Fibroblast of mammary gland (primary cell): Measurements from ENCODE around the gene UBQLN1.

Experiments
- DNase-seq: peaks from one replicate; pipeline ENCODE4 v3.0.0-alpha.2; 2010; ENCODE audit warnings: low read depth
- H3K4me3 ChIP-seq: 2 replicates; pipeline ENCODE4 v1.5.1; 2011; ENCODE audit warnings: low read depth, mild to moderate bottlenecking, low read length, moderate library complexity; ENCODE audit not compliant: control insufficient read depth
- TF ChIP-seq, protein P1 (sequence below): conservative IDR thresholded peaks from 2 replicates; pipeline ENCODE4 v1.5.1; 2011; ENCODE audit warnings: low read depth, low read length, inconsistent platforms; ENCODE audit not compliant: control insufficient read depth, insufficient read depth

The UBQLN1 gene

DNA sequence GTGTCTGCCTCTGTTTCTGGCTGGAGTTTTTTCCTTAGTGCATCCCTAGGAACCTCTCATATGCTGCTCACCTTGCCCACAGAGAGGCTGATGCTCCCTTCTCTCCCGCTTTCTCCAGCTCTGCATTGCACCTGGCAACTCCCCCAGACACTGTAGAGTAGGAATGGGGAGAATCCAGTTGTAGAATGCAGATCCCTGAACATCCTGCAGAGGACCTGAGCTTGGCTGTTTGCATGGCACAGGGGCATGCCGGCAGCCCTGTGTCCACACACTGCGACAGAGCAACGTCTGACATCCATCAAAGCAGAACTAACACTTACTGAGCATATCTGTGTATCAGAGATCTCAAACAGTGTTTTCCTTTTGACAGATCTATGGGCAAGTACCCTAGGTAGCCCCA lies 65.0 kb downstream of the UBQLN1 start:
- no peak overlapping the region for H3K4me3 ChIP-seq
- TF ChIP-seq, protein P1, sequence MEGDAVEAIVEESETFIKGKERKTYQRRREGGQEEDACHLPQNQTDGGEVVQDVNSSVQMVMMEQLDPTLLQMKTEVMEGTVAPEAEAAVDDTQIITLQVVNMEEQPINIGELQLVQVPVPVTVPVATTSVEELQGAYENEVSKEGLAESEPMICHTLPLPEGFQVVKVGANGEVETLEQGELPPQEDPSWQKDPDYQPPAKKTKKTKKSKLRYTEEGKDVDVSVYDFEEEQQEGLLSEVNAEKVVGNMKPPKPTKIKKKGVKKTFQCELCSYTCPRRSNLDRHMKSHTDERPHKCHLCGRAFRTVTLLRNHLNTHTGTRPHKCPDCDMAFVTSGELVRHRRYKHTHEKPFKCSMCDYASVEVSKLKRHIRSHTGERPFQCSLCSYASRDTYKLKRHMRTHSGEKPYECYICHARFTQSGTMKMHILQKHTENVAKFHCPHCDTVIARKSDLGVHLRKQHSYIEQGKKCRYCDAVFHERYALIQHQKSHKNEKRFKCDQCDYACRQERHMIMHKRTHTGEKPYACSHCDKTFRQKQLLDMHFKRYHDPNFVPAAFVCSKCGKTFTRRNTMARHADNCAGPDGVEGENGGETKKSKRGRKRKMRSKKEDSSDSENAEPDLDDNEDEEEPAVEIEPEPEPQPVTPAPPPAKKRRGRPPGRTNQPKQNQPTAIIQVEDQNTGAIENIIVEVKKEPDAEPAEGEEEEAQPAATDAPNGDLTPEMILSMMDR: no peak
- no peak for DNase-seq

- no peak overlapping the region for H3K4me3 ChIP-seq
- TF ChIP-seq, protein P1: no peak
- no peak for DNase-seq
These were observed 68.5 kb downstream of the UBQLN1 start for GRCh38 chr9:83639266-83639665.

DNA sequence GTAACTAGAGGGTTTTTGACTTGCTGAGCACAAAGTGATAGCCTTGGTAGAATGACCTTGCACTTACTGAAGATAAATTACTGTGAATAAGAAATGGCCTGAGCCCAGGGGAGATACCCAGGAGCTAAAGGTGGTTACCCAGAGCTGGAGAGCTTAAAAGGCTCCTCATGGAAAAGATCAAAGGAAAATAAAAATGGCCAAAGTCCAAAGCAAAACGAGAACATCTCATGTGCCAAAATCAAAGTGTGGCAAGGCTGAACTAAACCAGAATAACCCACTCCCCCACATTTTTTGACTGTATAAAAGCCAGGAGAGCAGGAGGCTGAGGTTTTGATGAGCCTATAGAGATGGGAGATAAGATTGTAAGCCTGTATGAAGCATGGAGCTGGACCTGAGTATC lies 70.4 kb downstream of the UBQLN1 start:
- no peak overlapping the region for H3K4me3 ChIP-seq
- TF ChIP-seq, protein P1: no peak
- no peak for DNase-seq

DNA sequence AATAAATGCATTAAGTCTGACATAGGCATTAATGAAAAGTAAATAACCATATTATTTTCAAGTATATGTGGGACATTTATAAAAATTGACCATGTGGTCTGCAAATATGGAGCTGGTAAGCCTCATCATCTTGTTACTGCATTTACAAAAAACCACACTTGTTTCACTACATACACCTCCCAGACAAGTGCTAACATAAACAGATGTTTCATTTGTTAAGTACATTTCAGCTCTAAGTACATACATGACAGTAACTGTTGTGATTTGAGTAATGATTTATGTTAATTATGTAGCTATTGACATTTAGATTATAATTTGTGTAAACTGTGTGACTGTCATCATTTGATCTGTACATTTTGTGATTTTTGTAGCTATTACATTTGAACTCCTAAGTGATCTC lies 70.9 kb downstream of the UBQLN1 start:
- no peak for DNase-seq

DNA sequence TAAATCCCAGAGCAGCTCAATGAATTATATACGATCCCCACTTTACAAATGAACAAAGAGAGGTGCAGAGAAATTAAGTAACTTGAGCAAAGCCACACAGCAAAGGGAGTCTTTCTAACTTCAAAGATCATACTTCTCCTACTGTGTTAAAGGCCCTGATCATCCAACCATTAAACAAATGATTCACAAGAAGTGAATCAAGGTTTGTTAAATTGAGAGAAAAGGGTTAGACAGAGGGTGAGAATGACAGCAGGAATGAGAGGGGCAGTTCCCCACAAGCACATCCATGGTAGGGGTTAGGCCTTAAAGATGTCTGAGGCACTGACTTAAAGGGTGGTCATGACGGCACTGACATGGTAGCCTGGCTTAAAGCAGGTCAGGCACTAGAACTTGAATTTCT lies 74.1 kb downstream of the UBQLN1 start:
- no peak overlapping the region for H3K4me3 ChIP-seq
- no peak for DNase-seq
- TF ChIP-seq, protein P1: no peak

More for the DNA sequence above, 70.9 kb downstream of the UBQLN1 start:
- TF ChIP-seq, protein P1: no peak
- no peak overlapping the region for H3K4me3 ChIP-seq

DNA sequence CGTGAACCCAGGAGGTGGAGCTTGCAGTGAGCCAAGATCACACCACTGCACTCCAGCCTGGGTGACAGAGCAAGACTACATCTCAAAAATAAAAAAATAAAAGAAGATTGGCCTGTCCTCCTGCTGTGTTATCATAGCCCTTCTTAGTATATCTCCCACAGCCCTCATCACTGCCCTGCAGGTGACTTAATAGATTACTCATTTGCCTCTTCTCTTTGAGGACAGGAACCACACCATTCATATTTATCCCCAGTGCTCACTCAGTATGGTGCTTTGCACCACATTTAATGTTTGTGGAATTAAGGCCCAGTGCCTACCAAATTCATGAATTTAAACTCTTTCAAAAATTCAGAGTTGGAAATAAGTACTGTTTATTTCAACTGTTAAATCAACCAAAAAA lies 74.5 kb downstream of the UBQLN1 start:
- TF ChIP-seq, protein P1: no peak
- no peak for DNase-seq
- H3K4me3 ChIP-seq: no peak overlapping the region

DNA sequence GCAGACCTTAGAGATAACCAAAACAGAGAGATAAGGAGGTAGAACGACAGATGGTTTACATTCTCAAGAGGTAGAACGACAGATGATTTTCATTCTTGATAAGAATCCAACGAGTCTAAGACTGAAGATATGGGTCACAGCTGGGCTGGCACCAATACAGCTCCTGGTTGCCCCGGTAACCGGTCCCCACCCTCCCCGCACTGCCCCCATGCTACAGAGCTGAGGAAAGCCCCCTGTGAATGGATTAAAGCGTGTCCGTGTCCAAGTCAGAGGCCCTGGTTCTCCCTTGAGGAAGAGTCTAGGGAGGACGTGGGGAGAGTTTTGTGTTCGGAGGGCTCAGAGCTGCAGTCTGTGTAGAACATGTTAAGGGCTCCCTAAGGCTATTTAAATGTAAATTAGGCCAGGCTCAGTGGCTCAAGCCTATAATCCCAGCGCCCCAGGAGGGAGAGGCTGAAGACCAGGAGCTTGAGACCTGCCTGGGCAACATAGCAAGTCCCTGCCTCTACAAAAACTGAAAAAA lies 76.8 kb downstream of the UBQLN1 start:
- no peak overlapping the region for H3K4me3 ChIP-seq
- no peak for DNase-seq
- TF ChIP-seq, protein P1: no peak
